ENCODE measurements around the gene SDR42E2. TPM values are rescaled to one million over a fixed set of nuclear protein-coding genes. Genes with fewer than 3 reads are reported as not detected.

SDR42E2 gene
- polyA plus RNA-seq, 1 of the 3 experiments (the other 2 are of a cell fraction) = not detected

GRCh38 chr16:22123759-22124490 lies 38.4 kb upstream of the SDR42E2 start (continued):
- TF ChIP-seq JUND (IDR thresholded peaks at IDR 0.05) (no peak), ELF1 (IDR thresholded peaks at IDR 0.05) (no peak), CHD2 (IDR thresholded peaks at IDR 0.05; ENCODE audit: low read length, partially characterized antibody) (no peak), CTCF (IDR thresholded peaks at IDR 0.05) (no peak), EP300 (IDR thresholded peaks at IDR 0.05; ENCODE audit: borderline replicate concordance in 1 of 2, low read depth in 1 of 2, low read length in 1 of 2) (no peak), TCF12 (IDR thresholded peaks at IDR 0.05) (no peak), MXI1 (IDR thresholded peaks at IDR 0.05; ENCODE audit: low read depth, low read length) (no peak), FOSL2 (IDR thresholded peaks at IDR 0.05; ENCODE audit: borderline replicate concordance, low read depth) (no peak), RFX5 (IDR thresholded peaks at IDR 0.05; ENCODE audit: low read length) (no peak), NRF1 (IDR thresholded peaks at IDR 0.05; ENCODE audit: low read depth, low read length) (no peak), SMC3 (IDR thresholded peaks at IDR 0.05; ENCODE audit: low read depth, low read length) (no peak), YY1 (IDR thresholded peaks at IDR 0.05; ENCODE audit: low read depth) (no peak), TAF1 (IDR thresholded peaks at IDR 0.05; ENCODE audit: borderline replicate concordance, low read depth, low read length) (no peak), RAD21 (IDR thresholded peaks at IDR 0.05; ENCODE audit: low read length) (no peak), SIN3A (IDR thresholded peaks at IDR 0.05; ENCODE audit: borderline replicate concordance, low read depth, low read length) (no peak)

- H3K4me3 ChIP-seq (ENCODE audit: low read depth in 2 of 2, low read length in 1 of 2) = no peak overlapping the region
- ChIA-PET POLR2A (no interaction called here), CTCF (no interaction called here)
- no peaks in the 10 kb centered on the region for H4K20me1 ChIP-seq (ENCODE audit: insufficient read depth)
- no peaks in the 10 kb centered on the region for H3K79me2 ChIP-seq (ENCODE audit: insufficient read depth)
- no peak overlapping the region for H3K4me2 ChIP-seq
- H2AFZ ChIP-seq (ENCODE audit: low read depth) = no peak overlapping the region
- 65% methylated on average over 6 of the region's 6 CpGs for WGBS (ENCODE audit: low lambda C conversion rate)
- DNase-seq = no peak
- H3F3A ChIP-seq (replicated peaks; ENCODE audit: insufficient read depth) = no peaks in the 10 kb centered on the region
- no peaks in the 10 kb centered on the region for H3K36me3 ChIP-seq (replicated peaks in 1 of 2; ENCODE audit: control insufficient read depth in 1 of 2, insufficient read depth in 2 of 2, low read length in 1 of 2)
- H3K9ac ChIP-seq = no peak overlapping the region
- TF ChIP-seq EP300 (IDR thresholded peaks at IDR 0.05; ENCODE audit: borderline replicate concordance in 1 of 2, low read depth in 1 of 2, low read length in 1 of 2) (no peak), TEAD4 (IDR thresholded peaks at IDR 0.05; ENCODE audit: borderline replicate concordance, insufficient read depth) (no peak)
- H3K27me3 ChIP-seq (ENCODE audit: insufficient read depth) = no peaks in the 10 kb centered on the region; the same call in 1 of the 2 replicates
- no peaks in the 10 kb centered on the region for H3K9me2 ChIP-seq
- no peak overlapping the region for H3K27ac ChIP-seq (ENCODE audit: low read depth in 2 of 2, low read length in 1 of 2)
- H3K4me1 ChIP-seq (ENCODE audit: control insufficient read depth in 1 of 2, insufficient read depth in 2 of 2, low read depth in 1 of 2, low read length in 1 of 2) = no peaks in the 10 kb centered on the region
- H3K9me3 ChIP-seq = no peaks in the 10 kb centered on the region
Measured at GRCh38 chr16:22124583-22125284, 37.6 kb upstream of the SDR42E2 start.

Measured in SK-N-SH (cell line).